Ovary (tissue), 9 donors: ENCODE results near the gene TNKS2. TPM values are rescaled to one million over a fixed set of nuclear protein-coding genes. Genes with fewer than 3 reads are reported as not detected.

Experiments
- DNase-seq, 5 donors: peaks; one replicate each; pipeline ENCODE4 v3.0.0-alpha.2; 2019 to 2020
- H3K27ac ChIP-seq, 2 donors: fragments of 200-600 bp; one replicate each; pipeline versions ENCODE4 v1.5.1 to v1.8.0; 2019 to 2022
- H3K27me3 ChIP-seq: fragments of 200-600 bp; one replicate; pipeline ENCODE4 v1.8.0; 2022
- H3K36me3 ChIP-seq: fragments of 200-600 bp; sonication (generic); one replicate; pipeline ENCODE4 v1.5.1; 2019
- H3K4me1 ChIP-seq: one replicate; pipeline ENCODE4 v1.8.1; 2013; ENCODE audit warnings: mild to moderate bottlenecking, moderate library complexity; ENCODE audit not compliant: insufficient read depth
- H3K4me3 ChIP-seq: fragments of 200-600 bp; sonication (generic); one replicate; pipeline ENCODE4 v1.5.1; 2017
- H3K9me3 ChIP-seq, 2 donors: fragments of 200-600 bp in 1 of 2; sonication (generic) in 1 of 2; one replicate each; pipeline versions ENCODE4 v1.5.1 to v1.8.1; 2013 to 2019; ENCODE audit warnings: mild to moderate bottlenecking in 1 of 2, moderate library complexity in 1 of 2
- CTCF ChIP-seq, 3 donors: fragments of 450-650 bp in 2 of 3; fragments of 200-600 bp in 1 of 3; IDR thresholded peaks; one replicate each; pipeline versions ENCODE4 v1.5.1 to v1.8.0; 2016 to 2022; ENCODE audit warnings: antibody characterized with exemption in 3 of 3, mild to moderate bottlenecking in 1 of 3
- EP300 ChIP-seq: sonication (generic); formaldehyde crosslinking; IDR thresholded peaks from one replicate; pipeline ENCODE4 v1.6.1; 2017; ENCODE audit warnings: antibody characterized with exemption
- POLR2A ChIP-seq: fragments of 450-650 bp; IDR thresholded peaks from one replicate; pipeline ENCODE4 v1.6.1; 2017; ENCODE audit warnings: antibody characterized with exemption, mild to moderate bottlenecking, moderate library complexity
- WGBS, 3 donors: extraction: QIAGEN DNeasy Blood & Tissue Kit in 1 of 3; methylation state at CpG; one replicate each; pipeline versions ENCODE4 v1.1.5 to v1.1.7; 2013 to 2017; 5-methylcytosine and 5-hydroxymethylcytosine counted together
- intact Hi-C, 4 donors: fragments of 100-400 bp; cut with DNase I; formaldehyde crosslinking; loops; one replicate each; pipeline versions ENCODE4 v1.11.0 to v1.15.1; 2022 to 2023
- polyA plus RNA-seq, 2 donors: library from polyadenylated mRNA; stranded (reverse); fragments of 200-250 nt in 1 of 2; fragments of 350-450 nt in 1 of 2; fragmentation: Illumina TruSeq in 1 of 2; extraction: RNeasy Lipid Tissue Mini Kit (QIAGEN cat#74804) in 1 of 2; gene quantifications; one replicate each; pipeline ENCODE4 v1.2.3, GENCODE V29; 2013 to 2014
- total RNA-seq, 7 donors: library from RNA; depleted of rRNA in 2 of 7; stranded (reverse); fragments of >200 nt in 2 of 7; fragmentation: NEBNext Ultra II Directional in 3 of 7; extraction: Animal tissue kit (Norgen Biotek cat#: 25700) in 3 of 7; gene quantifications; one replicate each; pipeline versions ENCODE4 v1.1.0 to v1.2.4, GENCODE V29; 2016 to 2023
- donor health status: DM: no; HTN: no; CAD: no; lungs with moderate emphysema.
- donor health status: DM: no; HTN: no; CAD: no.
- donor health status: Bipolar disorder and iron deficiency.
- donor health status: DM: yes; HTN: yes; CAD: no.
- donor health status: DM: no; HTN: no; CAD: no.
- donor health status: DM: yes; HTN: yes; CAD: no.

The TNKS2 gene
- total and polyA plus RNA-seq, 9 donors, result 19.4 to 52.6 (median 42.8) TPM

- WGBS, 3 donors, result 1 to 4% (median 2%) methylated on average over 2 of the region's 2 CpGs
- no peaks in the 10 kb centered on the region for H3K9me3 ChIP-seq
- TF ChIP-seq EP300 (no peak), POLR2A (no peak), CTCF (IDR thresholded peaks at IDR 0.05) (no peak)
- H3K36me3 ChIP-seq, result no peaks in the 10 kb centered on the region
- no peak overlapping the region for H3K27ac ChIP-seq
- H3K4me1 ChIP-seq, result no peaks in the 10 kb centered on the region
- DNase-seq, result peak in 1 of 5 donors; percentile 38
- no peak overlapping the region for H3K4me3 ChIP-seq
- intact Hi-C loops, result loop anchor here in 1 of 4 donors (10.0 kb wide), 1 partner anchor 117 kb away; no protein-coding TSS in a partner anchor
- no peaks in the 10 kb centered on the region for H3K27me3 ChIP-seq
Observed at GRCh38 chr10:91901784-91902677, 103.8 kb downstream of the TNKS2 start.

- 87 to 89% (median 87%) methylated on average over 5 of the region's 5 CpGs for WGBS, 3 donors
- Histone ChIP-seq H3K27ac (no peak overlapping the region), H3K4me3 (no peak overlapping the region), H3K4me1 (no peaks in the 10 kb centered on the region), H3K27me3 (no peaks in the 10 kb centered on the region), H3K36me3 (no peaks in the 10 kb centered on the region), H3K9me3 (no peaks in the 10 kb centered on the region)
- no peak for TF ChIP-seq EP300
- TF ChIP-seq POLR2A, result no peak
- no peak for TF ChIP-seq CTCF (IDR thresholded peaks at IDR 0.05)
- intact Hi-C loops, result loop anchor here in 1 of 4 donors (10.0 kb wide), 1 partner anchor 122 kb away; no protein-coding TSS in a partner anchor
- no peak for DNase-seq
Observed at GRCh38 chr10:91907033-91907594, 108.9 kb downstream of the TNKS2 start.

GRCh38 chr10:91907914-91908336, 109.7 kb downstream of the TNKS2 start:
- WGBS, 3 donors, result 3 to 5% (median 5%) methylated on average over 18 of the region's 18 CpGs
- DNase-seq, result peak in 1 of 5 donors; percentile 28
- Histone ChIP-seq H3K27me3 (no peaks in the 10 kb centered on the region), H3K27ac (peak overlapping the region; percentile 60 to 65), H3K36me3 (no peaks in the 10 kb centered on the region), H3K9me3 (no peaks in the 10 kb centered on the region), H3K4me3 (peak overlapping the region; percentile 75), H3K4me1 (no peaks in the 10 kb centered on the region)
- TF ChIP-seq POLR2A, result no peak
- TF ChIP-seq CTCF (IDR thresholded peaks at IDR 0.05), result no peak
- TF ChIP-seq EP300, result no peak
- intact Hi-C loops, result loop anchor here in 1 of 4 donors (10.0 kb wide), 1 partner anchor 123 kb away; no protein-coding TSS in a partner anchor

GRCh38 chr10:91908337-91909116, 110.3 kb downstream of the TNKS2 start:
- peak overlapping the region; percentile 60 to 65 for H3K27ac ChIP-seq
- WGBS, 3 donors, result 0 to 1% (median 0%) methylated on average over 28 to 93 of the region's 93 CpGs
- intact Hi-C loops, result loop anchor here in 1 of 4 donors (10.0 kb wide), 1 partner anchor 124 kb away; no protein-coding TSS in a partner anchor

More at GRCh38 chr10:91908337-91909116, 110.3 kb downstream of the TNKS2 start:
- Histone ChIP-seq H3K9me3 (no peaks in the 10 kb centered on the region), H3K4me3 (peak overlapping the region; percentile 75), H3K36me3 (no peaks in the 10 kb centered on the region), H3K27me3 (no peaks in the 10 kb centered on the region), H3K4me1 (no peaks in the 10 kb centered on the region)
- peak; percentile 50 to 68 (median 55) for DNase-seq
- TF ChIP-seq EP300 (no peak), CTCF (IDR thresholded peaks at IDR 0.05) (peak in 1 of 3 donors; percentile 11), POLR2A (no peak)
